ENCODE data around the gene TCEANC2.

DNA sequence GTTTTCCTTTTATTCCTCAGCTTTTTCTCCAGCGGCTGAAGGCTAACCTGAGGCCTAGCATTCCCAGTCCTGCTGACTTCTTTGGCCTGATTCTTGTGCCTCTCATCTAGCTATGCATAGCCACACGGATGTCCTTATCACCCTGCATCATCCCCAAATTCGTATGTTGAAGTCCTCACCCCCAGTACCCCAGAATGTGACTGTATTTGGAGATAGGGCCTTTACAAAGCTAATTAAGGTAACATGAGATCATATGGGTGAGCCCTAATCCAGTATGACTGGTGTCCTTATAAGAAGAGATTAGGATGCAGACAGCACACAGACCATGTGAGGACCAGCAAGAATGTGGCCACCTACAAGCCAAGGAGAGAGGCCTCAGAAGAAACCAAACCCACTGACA lies 54.7 kb downstream of the TCEANC2 start:
- TF ChIP-seq, protein P1, sequence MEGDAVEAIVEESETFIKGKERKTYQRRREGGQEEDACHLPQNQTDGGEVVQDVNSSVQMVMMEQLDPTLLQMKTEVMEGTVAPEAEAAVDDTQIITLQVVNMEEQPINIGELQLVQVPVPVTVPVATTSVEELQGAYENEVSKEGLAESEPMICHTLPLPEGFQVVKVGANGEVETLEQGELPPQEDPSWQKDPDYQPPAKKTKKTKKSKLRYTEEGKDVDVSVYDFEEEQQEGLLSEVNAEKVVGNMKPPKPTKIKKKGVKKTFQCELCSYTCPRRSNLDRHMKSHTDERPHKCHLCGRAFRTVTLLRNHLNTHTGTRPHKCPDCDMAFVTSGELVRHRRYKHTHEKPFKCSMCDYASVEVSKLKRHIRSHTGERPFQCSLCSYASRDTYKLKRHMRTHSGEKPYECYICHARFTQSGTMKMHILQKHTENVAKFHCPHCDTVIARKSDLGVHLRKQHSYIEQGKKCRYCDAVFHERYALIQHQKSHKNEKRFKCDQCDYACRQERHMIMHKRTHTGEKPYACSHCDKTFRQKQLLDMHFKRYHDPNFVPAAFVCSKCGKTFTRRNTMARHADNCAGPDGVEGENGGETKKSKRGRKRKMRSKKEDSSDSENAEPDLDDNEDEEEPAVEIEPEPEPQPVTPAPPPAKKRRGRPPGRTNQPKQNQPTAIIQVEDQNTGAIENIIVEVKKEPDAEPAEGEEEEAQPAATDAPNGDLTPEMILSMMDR (IDR thresholded peaks at IDR 0.05; ENCODE audit: poor library complexity, severe bottlenecking), result no peak
- TF ChIP-seq EZH2 (IDR thresholded peaks at IDR 0.05; ENCODE audit: borderline replicate concordance, insufficient read depth, low read length, poor library complexity, severe bottlenecking), result no peak
- TF ChIP-seq RAD21 (conservative IDR thresholded peaks at IDR 0.05), result no peak
- no peak for TF ChIP-seq TAF1 (IDR thresholded peaks at IDR 0.05; ENCODE audit: low read depth)
